Activated CD4-positive, CD25-positive, alpha-beta regulatory T cell treated with anti-CD3 and anti-CD28 coated beads, Interleukin-2, amount 50 U/mL, for 72 hours (primary cell): Measurements from ENCODE around the gene PLPPR1.
"Not testable (repeated sequence)": the region's sequence is repeated elsewhere in the genome, so short reads cannot be mapped to it uniquely, and the experiment has no call there.

Experiments
- DNase-seq: peaks from one replicate; pipeline ENCODE4 v3.0.0; 2021

PLPPR1 gene

DNA sequence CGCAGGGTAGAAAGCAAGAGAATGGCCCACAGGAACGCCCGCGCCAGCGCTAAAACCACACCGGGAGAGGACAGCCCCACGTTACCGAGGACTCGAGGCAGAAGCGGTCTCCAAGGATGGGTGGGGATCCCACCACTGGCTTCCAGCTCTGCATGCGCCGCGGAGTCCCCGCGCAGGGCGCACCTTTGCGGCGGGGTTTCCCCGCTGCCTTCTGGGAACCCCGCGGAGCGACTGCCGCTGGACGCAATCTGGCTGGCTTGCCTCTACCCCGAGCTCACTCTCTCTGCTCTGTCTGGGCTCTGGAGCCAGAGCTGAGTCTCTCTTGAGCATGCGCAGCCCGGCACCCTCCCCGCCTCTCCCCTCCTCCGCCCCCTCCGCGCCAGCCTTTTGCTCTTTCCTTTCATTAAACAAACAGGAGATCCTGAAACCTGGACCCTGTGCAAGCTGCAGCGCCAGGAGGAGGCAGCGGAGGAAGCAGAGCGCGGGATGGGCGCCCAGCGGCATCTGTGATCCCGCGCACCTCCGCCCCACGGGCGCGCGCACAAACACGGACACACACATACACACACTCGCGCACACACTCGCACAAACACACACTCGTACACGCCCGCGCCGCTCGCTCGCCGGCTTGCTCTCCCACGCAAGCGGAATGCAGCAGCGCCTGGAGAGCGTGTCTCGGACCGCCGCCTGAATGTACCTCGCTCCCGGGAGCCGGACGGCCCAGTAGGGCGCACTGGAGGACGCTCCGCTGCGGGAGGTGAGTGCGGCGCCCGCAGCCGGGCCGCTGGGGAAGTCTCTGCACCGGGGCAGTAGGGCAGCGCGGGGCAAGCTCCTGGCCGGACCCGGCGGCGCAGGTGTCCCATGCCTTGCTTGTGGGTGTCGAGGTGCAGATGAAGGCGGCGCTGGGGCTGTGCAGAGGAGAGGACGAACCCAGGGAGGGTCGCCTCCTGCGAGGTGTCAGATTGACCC is at the start of gene PLPPR1:
Gene PLPPR1 (plus strand): TSS at position 382 of the 969 bp plus-strand sequence.
- DNase-seq, result no peak

DNA sequence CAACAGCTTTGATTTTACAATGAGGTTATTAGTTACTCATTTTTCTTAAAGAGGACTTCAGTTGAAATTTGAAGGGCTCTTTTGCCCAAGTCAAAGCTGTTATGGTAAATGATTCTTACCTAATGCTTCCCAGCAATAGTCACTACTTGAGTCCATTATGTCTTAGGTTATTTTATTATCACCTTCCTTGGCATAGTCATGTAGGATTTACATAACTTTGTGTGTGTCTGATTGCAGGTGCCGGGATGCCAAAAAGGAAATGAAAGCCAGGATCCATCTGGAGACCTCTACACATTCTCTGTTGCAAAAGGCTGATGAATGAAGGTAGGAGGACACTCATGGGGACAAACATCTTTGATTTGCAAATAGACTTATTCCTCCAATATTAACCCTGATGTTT is 38.8 kb upstream of the PLPPR1 start:
- DNase-seq, result no peak

DNA sequence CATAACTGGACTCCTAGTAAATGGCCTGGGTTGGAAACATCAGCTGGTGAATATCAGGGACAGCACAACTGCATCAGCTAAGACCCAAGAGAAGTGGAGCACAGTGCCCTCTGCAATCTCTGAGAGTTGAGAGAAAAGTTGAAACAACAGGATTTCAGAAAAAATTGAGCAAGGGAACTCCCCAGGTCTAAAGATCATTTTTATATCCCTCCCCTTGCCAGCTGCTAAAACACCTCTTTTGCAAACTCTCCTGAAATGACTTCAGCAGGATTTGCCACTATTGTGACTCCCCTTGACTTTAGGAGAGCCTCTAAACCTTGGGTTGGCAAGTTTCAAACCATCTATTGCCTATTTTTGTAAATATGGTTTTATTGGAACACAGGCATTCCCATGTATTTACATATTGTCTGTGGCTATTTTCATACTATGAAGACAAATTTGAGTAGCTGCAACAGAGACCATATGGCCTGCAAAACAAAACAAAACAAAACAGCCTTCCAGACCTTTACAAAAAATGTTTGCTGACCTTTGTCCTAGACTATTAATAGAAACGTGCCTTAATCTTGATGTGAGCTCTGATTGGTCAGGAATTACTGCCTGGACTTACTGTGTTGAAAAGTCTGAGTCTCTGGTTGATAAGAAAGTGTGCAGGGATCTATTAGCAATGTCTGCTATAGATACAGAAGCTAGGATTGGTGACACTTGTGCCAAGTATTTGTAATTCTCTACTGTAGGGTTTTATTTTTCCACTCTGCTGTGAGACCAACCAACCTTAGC is 37.7 kb upstream of the PLPPR1 start:
- no peak for DNase-seq

DNA sequence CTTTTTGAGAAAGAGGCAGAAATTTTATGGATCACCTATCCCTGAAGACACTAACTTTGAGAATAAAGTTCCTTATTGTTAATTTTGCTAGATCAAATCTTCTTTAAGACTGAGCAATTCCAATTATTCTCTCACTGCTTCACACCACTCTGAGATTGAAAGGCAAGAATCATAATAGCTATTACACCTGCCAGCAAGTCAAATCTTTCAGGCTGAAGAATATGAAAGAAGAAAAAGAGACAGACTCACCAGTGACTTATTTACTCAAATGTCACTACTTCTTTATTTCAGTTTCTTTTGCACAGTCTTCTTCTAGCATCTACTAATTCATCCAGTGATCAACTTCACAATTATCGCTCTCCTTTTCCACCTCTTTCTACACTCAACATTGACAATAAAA is 35.9 kb upstream of the PLPPR1 start:
- DNase-seq, result no peak

DNA sequence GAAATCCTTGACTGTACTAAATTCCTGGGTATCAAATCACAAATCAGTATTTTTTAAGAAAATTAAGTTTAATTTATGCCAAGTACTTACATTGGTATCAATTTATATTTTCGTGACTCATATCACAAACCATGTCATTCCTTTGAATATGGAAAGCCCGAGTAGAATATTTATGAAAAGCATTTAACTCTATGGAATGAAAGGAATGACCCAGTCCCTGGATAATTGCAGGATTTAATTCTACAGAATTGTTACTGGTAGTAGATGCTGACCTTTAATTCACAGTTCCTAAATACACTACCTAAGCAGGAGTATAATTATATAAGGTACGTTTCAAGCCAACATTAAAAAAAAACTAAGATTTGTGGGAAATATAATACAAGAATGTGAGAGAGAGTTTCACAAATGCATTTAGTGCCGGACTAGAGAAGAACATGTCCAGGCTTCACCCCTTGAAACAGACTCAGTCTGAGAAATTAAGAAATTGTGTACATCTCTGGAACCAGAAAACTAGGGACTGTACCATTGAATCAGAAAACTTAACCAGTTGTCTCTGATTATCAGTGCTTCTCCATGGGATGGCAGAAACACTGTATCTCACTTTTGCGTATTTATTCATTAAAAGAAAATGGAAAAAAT is 28.5 kb upstream of the PLPPR1 start:
- DNase-seq, result no peak

DNA sequence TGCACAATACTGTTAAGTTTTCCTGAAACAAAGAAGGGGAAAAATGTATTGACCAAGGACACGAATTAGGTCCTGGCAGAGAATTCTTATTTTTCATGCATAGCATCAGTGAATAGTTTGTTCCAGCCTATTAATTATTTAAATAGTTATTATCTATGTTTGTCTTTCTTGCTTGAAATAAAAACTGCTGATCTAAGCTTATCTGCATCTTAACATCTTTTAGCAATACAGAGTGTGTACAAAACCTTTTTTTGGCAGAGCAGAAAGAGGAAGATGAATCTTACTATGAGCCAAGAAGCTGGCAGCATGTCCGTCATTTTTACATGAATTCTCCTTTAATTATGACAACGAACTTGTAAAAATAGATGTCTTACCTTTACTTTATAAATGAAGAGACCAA is 23.3 kb upstream of the PLPPR1 start:
- no peak for DNase-seq

DNA sequence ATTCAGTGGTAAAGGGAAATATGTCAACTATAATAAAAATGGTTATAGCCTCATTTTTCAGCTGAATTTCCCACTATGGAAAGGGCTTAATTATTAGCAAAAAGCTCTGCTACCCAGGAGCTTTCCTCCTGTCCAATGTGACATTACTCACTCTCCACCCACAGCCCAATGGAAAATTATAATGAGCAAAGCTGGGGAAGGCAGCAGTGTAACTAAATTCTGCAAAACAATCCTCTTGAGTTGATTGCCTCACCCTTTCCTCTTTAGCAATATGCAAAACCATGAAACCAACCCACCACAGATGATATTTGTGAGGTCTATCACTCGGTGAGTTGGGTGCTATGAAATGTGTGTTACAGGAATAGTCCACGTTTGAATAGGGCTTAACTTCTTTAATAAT is 14.0 kb upstream of the PLPPR1 start:
- no peak for DNase-seq

DNA sequence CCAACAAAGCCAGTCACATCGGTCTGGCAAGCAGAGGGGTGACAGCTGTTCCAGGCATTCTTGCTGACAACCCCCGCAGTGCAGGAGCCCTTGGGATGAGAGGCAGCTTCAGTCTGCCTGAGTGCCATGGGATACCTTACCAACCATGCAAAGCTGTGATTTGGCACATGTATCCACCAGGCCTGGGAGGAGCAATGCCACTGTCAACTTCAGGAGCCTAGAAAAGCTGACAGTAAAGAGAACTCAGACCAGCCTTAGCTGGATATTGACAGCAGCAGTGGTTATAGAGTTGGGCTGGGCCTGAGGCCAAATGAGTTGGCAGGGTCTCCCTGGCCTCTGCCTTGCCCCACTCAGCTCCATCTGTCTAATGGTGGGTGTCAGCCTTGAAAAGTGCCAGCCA is 10.1 kb upstream of the PLPPR1 start:
- DNase-seq, result no peak

DNA sequence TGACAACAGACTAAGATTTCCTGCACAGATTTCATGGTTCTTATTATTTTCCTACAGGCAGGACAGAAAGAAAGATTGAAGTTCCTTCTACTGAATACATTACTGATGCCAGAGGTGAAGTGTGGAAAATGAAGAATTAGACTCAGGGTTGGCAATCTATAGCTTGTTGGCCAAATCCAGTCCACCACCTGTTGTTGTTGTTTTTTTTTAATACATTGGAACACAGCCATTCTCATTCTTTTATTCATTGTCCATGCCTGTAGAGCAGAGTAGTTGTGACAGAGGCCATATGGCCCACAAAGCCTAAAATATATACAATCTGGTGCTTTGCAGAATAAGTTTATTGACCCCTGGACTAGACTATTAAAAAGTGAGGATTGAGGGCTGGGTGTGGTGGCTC is 5.8 kb upstream of the PLPPR1 start:
- DNase-seq, result no peak

DNA sequence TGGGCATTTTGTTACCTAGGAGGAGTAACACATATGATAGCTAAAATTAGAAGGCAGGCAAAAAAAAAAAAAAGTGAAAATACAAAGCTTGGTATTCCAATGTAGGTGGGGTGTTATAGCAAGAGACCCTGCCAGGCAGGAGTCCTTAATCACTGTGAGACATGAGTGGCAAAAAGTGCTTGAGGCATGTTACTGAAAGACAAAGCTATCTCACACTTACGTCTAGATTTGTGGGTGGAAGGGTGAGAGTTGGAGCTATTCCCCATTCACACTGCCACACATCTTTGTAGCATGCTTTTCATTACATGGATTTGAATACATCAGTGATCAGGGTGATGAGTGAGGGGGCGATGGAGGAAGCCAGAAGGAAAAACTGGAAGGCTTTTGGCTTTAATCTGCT is 2.6 kb upstream of the PLPPR1 start:
- DNase-seq, result no peak

DNA sequence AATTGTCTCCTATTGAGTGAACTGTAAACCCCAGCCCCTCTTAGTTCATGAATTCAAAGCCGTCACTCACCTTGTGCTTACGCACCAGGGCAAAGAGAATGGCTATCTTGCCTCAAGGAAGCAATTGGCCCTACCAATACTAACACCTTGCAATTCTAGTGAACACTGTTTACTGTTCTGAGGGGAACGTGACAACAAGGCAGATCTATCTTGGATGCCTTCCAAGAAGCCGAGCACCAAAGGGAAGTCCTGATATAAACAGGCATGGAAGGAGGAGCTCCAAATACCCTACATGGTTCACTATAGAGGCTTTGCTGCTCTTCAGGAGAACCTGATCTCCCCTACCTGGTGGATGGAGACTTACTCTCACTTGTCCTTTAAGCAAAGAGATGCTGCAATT is 1.7 kb upstream of the PLPPR1 start:
- DNase-seq, result no peak

DNA sequence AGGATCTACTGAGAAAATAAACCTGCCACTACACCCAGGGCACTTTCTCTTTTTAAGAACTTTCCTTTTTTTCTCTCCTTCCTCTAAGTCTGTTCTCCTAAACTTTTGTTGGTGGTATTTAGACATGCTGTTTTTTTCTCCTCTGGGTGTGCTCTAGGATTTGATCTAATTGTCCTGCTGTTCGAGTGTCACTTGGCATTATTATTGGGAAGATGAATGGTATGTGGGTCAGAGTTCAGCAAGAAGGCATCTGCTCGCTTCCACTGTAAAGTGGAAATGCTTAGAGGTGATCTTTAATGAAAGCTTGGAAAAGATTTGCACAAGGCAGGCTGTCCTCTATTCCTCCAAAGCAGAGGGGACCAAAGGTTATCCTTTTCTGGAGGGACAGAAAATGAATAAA is 1.3 kb upstream of the PLPPR1 start:
- no peak for DNase-seq

DNA sequence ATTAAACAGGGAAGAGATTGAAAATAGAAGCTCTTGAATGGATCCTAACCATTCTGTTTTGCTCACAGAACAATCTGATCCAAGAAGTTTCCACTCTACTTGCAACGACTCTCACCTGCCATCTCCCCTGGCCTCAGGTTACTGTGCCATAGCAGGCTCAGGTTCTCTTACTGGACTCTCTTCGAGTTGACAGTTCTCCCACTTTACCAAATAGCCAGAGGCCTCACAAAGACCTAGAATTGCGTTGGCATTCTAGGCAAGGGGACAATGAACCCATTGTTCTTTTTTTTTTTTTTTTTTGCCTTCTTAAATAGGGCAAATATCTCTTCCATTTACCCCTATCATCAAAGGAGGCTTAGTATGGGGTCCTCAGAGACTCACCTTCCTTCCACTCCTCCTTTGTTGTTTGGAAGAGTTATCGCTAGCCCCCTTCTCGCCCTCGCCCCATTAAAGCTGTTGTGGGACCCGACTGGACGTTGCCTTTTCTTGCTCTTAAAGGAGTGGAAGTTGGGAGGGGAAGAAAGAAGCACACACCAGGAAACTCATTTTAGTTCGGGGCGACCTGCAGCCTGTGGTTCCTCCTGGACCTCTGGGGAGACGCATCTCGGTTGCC is 688 bp upstream of the PLPPR1 start:
- no peak for DNase-seq

DNA sequence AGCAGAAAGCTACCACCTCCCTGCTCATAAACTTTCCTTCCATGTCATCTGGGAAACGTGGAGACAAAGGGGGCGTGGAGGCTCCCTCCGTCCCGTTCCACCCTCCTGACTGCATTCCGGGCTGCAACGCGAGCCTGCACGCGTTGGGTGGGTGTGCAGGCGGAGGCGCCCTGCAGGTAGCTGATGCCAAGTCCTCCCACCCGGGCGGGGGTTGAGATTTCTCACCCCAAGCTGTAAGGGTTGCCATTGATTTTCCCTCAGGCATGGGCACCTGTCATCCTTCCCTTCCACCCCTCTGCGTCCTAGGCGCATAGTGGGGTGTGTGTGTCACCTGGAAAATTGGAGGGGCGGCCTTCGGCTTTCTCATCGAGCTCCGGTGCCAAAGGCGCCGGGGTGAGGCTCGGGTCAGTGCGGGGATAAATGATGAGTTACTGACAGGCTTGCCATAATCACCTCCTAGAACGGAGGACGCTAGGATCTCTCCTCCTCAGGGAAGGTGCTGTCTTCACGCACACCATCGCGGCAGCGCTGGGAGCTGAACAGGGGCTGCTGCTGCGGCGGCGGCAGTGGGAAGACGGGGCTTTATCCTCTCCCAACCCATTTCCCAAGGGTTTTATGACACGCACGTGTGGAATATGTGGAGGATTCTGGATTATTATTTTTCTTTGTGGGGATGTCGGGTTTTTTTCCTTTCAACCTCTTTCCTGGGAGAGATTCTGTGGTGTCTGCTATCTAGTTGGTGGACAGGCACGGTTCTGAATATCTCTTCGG is 973 bp downstream of the PLPPR1 start:
- no peak for DNase-seq

DNA sequence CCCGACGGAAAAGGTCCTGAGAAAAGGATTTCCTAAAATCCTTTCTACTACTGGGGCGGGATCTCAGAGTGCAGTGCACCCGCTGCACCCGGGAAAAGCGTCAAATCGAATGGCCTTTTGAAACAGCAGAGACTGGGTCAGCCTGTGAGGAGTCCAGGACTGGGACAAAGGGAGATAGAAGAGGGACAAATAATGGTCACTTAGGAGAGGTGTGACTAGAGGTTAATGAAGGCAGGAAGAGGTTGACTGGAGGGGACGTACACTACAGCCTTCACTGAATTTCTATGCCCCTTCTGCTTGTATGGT is 1.5 kb downstream of the PLPPR1 start:
- DNase-seq, result no peak

DNA sequence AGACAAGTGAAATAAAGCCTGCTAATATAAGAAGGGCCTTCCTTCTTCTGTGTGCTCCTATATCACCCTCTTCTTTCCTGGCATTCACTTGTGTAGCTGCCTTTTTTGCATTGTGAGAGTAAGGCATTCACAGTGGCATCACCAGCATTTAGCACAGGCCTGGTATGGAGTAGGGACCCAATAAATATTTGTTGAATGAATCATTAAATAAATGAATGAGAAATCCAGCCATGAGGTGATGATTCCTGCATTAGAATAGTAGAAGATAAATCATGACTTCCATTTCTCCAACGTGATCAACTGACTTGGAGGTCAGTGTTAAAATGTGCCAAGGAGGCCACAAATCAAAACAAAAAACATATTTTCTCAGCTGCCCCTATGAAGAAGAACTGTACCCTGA is 3.9 kb downstream of the PLPPR1 start:
- DNase-seq, result no peak

DNA sequence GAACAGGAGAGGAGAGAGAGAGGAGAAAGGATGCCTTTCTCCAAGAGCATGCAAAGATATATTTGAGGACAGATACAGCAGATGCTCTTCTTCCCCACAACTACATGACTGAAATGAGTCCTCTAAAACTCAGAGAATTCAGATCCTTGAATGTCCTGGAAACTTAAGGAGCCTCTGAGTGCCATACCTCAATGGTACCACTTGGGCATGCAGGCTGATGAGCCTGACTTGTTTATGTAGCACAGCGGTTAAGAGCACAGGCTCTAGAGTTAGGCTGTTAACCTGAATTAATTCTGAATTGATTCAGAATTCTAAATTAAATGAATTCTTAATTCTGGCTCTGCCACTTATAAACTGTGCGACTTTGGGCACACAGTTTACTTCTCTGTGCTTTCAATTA is 5.7 kb downstream of the PLPPR1 start:
- DNase-seq, result no peak

DNA sequence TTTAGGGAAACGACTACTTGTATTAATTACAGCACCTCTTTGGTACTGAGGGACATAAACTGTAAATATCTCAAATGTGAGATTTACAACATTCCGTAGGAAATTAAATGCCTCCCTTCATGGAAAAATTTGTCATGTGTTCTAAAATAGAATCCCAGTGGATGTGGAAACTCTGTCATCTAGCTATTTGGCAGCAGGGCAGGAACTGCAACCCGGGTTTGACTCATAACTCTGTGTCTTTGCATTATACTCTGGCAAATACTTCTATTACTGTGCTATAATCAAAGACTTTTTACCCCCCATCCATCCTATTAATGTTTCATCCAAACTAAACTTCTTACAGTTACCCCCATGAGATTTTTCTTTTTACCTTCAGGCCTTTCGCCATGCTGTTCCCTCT is 6.6 kb downstream of the PLPPR1 start:
- no peak for DNase-seq

DNA sequence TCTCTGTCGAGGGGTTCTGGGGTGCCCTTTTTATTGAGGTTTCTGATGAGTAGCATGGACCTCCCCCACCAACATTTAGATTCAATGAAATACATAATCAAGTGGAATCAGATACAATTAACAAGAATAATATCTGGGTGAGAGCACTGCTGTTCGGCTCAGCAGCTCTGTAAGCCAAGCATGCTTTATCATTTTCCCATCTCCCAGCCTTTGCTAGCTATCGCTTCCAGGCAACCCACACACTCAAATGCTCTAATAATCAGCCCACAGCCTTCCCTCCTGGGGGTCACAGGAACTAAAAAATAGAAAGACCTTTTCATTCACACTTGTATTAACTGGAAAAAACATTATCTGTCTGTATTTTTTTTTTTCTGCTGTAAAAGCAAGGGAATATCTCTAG is 8.9 kb downstream of the PLPPR1 start:
- no peak for DNase-seq

DNA sequence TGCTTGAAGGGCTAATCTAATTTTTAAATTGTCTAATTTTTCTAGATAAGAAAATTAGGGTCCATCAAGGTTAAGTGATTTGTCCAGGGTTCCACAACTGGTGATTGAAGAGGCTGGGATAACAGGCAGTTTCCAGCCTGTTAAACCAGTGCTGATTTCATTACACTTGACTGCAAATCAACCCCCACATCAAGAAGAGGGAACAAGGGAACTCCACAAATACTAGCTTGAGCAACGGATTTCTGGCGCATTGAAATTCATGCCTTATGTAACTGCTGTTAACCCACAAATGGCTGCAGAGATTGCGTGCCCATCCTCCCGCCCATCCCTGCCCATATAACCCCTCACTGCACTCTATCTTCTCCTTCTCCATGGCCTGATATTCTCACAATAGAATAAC is 10.0 kb downstream of the PLPPR1 start:
- no peak for DNase-seq

DNA sequence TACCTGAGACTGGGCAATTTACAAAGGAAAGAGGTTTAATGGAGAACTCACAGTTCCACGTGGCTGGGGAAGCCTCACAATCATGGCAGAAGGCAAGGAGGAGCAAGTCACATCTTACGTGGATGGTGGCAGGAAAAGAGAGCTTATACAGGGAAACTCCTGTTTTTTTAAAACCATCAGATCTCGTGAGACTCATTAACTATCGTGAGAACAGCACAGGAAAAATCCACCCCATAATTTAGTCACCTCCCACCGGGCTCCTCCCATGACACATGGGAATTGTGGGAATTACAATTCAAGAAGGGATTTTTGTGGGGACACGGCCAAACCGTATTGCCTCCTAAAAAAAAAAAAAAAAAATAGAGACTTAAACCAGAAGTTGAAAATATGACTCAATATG is 11.1 kb downstream of the PLPPR1 start:
- not testable (repeated sequence) for DNase-seq

DNA sequence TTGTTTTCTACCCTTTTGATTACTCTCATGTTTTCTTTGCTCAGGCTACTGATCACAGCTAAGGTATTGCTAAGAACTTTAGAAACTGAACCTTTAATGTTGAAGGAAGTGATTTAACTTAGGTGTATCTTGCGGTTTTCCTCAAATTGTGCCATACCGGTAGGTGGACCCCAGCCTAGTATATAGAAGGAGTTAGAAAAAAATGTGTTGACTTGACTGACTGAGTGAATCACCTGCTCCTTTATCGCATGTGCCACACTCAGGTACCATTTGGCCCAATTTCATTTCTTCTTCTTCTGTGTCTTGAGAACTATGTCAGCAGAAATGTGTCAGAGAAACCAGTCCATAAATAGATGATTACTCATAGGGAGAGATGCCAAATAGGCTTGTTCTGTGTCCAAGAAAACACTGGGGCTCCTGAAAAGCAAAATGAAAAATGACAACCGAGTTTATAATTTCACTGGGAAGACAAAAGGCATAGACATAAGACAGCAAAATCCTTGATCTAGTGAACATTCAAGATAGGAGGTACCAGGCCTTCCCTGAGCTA is 19.4 kb downstream of the PLPPR1 start:
- no peak for DNase-seq
